MM.1S (cell line): ENCODE results near the gene ZNF488.

ENCODE experiments used
- EZH2 ChIP-seq: fragments of 300-600 bp; sonication (generic); optimal IDR thresholded peaks from 2 replicates; pipeline ENCODE3; 2017; ENCODE audit warnings: low read depth, mild to moderate bottlenecking, antibody characterized with exemption, low read length, mixed read lengths
- TF ChIP-seq, protein P1 (sequence below): fragments of 300-600 bp; sonication (generic); IDR thresholded peaks from 2 replicates; pipeline ENCODE4 v1.5.1; 2016; ENCODE audit warnings: antibody characterized with exemption, low read length, mixed read lengths

DNA sequence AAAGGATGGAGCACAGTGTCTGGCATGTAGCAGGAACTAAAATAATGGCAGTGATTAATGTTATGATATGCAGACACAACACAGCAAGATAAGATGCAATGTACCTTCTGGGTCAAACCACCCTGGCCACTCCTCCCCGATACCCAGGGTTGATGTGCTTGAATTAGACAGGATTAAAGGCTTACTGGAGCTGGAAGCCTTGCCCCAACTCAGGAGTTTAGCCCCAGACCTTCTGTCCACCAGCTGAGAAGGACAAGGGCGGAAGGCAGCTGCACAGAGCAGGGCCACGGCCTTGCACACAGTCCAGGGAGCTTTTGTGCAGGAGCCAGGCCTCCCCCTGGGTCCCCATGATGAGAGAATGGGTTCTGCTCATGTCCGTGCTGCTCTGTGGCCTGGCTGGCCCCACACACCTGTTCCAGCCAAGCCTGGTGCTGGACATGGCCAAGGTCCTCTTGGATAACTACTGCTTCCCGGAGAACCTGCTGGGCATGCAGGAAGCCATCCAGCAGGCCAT is 35.9 kb downstream of the ZNF488 start, which contains the start of gene RBP3:
- TF ChIP-seq, protein P1, sequence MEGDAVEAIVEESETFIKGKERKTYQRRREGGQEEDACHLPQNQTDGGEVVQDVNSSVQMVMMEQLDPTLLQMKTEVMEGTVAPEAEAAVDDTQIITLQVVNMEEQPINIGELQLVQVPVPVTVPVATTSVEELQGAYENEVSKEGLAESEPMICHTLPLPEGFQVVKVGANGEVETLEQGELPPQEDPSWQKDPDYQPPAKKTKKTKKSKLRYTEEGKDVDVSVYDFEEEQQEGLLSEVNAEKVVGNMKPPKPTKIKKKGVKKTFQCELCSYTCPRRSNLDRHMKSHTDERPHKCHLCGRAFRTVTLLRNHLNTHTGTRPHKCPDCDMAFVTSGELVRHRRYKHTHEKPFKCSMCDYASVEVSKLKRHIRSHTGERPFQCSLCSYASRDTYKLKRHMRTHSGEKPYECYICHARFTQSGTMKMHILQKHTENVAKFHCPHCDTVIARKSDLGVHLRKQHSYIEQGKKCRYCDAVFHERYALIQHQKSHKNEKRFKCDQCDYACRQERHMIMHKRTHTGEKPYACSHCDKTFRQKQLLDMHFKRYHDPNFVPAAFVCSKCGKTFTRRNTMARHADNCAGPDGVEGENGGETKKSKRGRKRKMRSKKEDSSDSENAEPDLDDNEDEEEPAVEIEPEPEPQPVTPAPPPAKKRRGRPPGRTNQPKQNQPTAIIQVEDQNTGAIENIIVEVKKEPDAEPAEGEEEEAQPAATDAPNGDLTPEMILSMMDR: no peak
- no peak for TF ChIP-seq EZH2
